Keratinocyte (primary cell): ENCODE results near the gene MYOZ3.

Source experiments
- CTCF ChIP-seq, 3 experiments: IDR thresholded peaks in 1 of 3; conservative IDR thresholded peaks in 1 of 3; optimal IDR thresholded peaks in 1 of 3; 2 replicates in 2 of 3; 3 replicates in 1 of 3; pipeline versions ENCODE3 to v1.5.1; 2011; ENCODE audit warnings: low read length in 3 of 3, mild to moderate bottlenecking in 3 of 3, moderate library complexity in 2 of 3, control low read depth in 1 of 3, inconsistent platforms in 1 of 3; ENCODE audit not compliant: insufficient read depth in 2 of 3; ENCODE audit errors: extremely low read depth in 1 of 3
- EZH2 ChIP-seq: IDR thresholded peaks from one replicate; pipeline ENCODE4 v1.6.1; 2012; ENCODE audit warnings: inconsistent platforms, mild to moderate bottlenecking, low read length, moderate library complexity

GRCh38 chr5:150703762-150704161 is 42.7 kb downstream of the MYOZ3 start:
- no peak for TF ChIP-seq CTCF (optimal IDR thresholded peaks at IDR 0.05 in 1 of 3, IDR thresholded peaks at IDR 0.05 in 1 of 3, conservative IDR thresholded peaks at IDR 0.05 in 1 of 3; ENCODE audit: extremely low read depth in 1 of 3, insufficient read depth in 2 of 3, low read length in 3 of 3)
- no peak for TF ChIP-seq EZH2
